GM21423 (cell line): ENCODE measurements around the gene FOLR2.

Experiments used
- ATAC-seq: cut with Tn5 transposase; IDR thresholded peaks from one replicate; pipeline ENCODE4 v1.9.1; 2021; ENCODE audit warnings: mild to moderate bottlenecking, moderate library complexity; ENCODE audit not compliant: unreplicated experiment

FOLR2 gene

GRCh38 chr11:72239849-72240460 is 23.4 kb downstream of the FOLR2 start:
- ATAC-seq: no peak

GRCh38 chr11:72240461-72241290 is 24.1 kb downstream of the FOLR2 start:
- no peak for ATAC-seq

- no peak for ATAC-seq
Measured at GRCh38 chr11:72241291-72241781, 24.7 kb downstream of the FOLR2 start.

- ATAC-seq: no peak
Measured at GRCh38 chr11:72242141-72242540, 25.5 kb downstream of the FOLR2 start.

- no peak for ATAC-seq
Measured at GRCh38 chr11:72243173-72244059, 26.8 kb downstream of the FOLR2 start.

- no peak for ATAC-seq
Measured at GRCh38 chr11:72244060-72244360, 27.4 kb downstream of the FOLR2 start, which contains the start of gene PHOX2A. PHOX2A (minus strand) TSS chr11:72244176; CDS start chr11:72244004, 172 bp downstream.

- ATAC-seq: no peak
Measured at GRCh38 chr11:72244361-72245262, 28.0 kb downstream of the FOLR2 start.

- ATAC-seq: no peak
Measured at GRCh38 chr11:72245263-72245816, 28.7 kb downstream of the FOLR2 start.

GRCh38 chr11:72247584-72247983 is 31.0 kb downstream of the FOLR2 start:
- ATAC-seq: no peak

GRCh38 chr11:72249961-72250360 is 33.4 kb downstream of the FOLR2 start:
- ATAC-seq: no peak

- no peak for ATAC-seq
Measured at GRCh38 chr11:72250661-72251464, 34.3 kb downstream of the FOLR2 start.

GRCh38 chr11:72251614-72252013 is 35.0 kb downstream of the FOLR2 start:
- no peak for ATAC-seq

GRCh38 chr11:72253392-72253791 is 36.8 kb downstream of the FOLR2 start:
- no peak for ATAC-seq

GRCh38 chr11:72254299-72254993 is 37.9 kb downstream of the FOLR2 start:
- no peak for ATAC-seq

- ATAC-seq: no peak
Measured at GRCh38 chr11:72257570-72257969, 41.0 kb downstream of the FOLR2 start.

GRCh38 chr11:72259490-72259889 is 42.9 kb downstream of the FOLR2 start:
- no peak for ATAC-seq

GRCh38 chr11:72260574-72260973 is 44.0 kb downstream of the FOLR2 start:
- no peak for ATAC-seq

GRCh38 chr11:72263361-72263760 is 46.8 kb downstream of the FOLR2 start:
- no peak for ATAC-seq

GRCh38 chr11:72265951-72266350 is 49.4 kb downstream of the FOLR2 start:
- ATAC-seq: no peak
